HUES48 (cell line): ENCODE results near the gene LCP1.

Experiments
- H3K27ac ChIP-seq: one replicate; pipeline ENCODE4 v1.7.0; 2013; ENCODE audit warnings: low read depth, low read length, inconsistent platforms
- H3K27me3 ChIP-seq: 2 replicates; pipeline ENCODE4 v1.6.1; 2013; ENCODE audit warnings: mild to moderate bottlenecking, low read length; ENCODE audit not compliant: control insufficient read depth, insufficient read depth
- H3K36me3 ChIP-seq: 2 replicates; pipeline ENCODE4 v1.6.1; 2013; ENCODE audit warnings: low read length; ENCODE audit not compliant: control insufficient read depth, insufficient read depth
- H3K4me1 ChIP-seq: 2 replicates; pipeline ENCODE4 v1.6.1; 2013; ENCODE audit warnings: mild to moderate bottlenecking, low read length; ENCODE audit not compliant: control insufficient read depth, insufficient read depth
- H3K4me3 ChIP-seq: 2 replicates; pipeline ENCODE4 v1.5.1; 2013; ENCODE audit warnings: mild to moderate bottlenecking, low read depth, low read length
- H3K9ac ChIP-seq: 2 replicates; pipeline ENCODE4 v1.6.1; 2013; ENCODE audit warnings: mild to moderate bottlenecking, low read depth, low read length, moderate library complexity
- H3K9me3 ChIP-seq: 2 replicates; pipeline ENCODE4 v1.6.1; 2013; ENCODE audit warnings: low read length; ENCODE audit not compliant: control insufficient read depth, insufficient read depth

Gene LCP1

GRCh38 chr13:46181377-46181839 is 569 bp downstream of the LCP1 start:
- no peaks in the 10 kb centered on the region for H3K9me3 ChIP-seq
- no peak overlapping the region for H3K9ac ChIP-seq
- H3K4me3 ChIP-seq, result no peak overlapping the region
- no peak overlapping the region for H3K27ac ChIP-seq
- H3K36me3 ChIP-seq, result no peaks in the 10 kb centered on the region
- H3K27me3 ChIP-seq, result no peaks in the 10 kb centered on the region
- H3K4me1 ChIP-seq, result no peaks in the 10 kb centered on the region; the same call in 1 of the 2 replicates

GRCh38 chr13:46179969-46180763 is 1.8 kb downstream of the LCP1 start:
- H3K9ac ChIP-seq, result no peak overlapping the region
- no peaks in the 10 kb centered on the region; the same call in 1 of the 2 replicates for H3K4me1 ChIP-seq
- H3K27me3 ChIP-seq, result no peaks in the 10 kb centered on the region
- H3K4me3 ChIP-seq, result no peak overlapping the region
- H3K36me3 ChIP-seq, result no peaks in the 10 kb centered on the region
- H3K9me3 ChIP-seq, result no peaks in the 10 kb centered on the region
- no peak overlapping the region for H3K27ac ChIP-seq

- H3K4me1 ChIP-seq, result no peaks in the 10 kb centered on the region; the same call in 1 of the 2 replicates
- no peaks in the 10 kb centered on the region for H3K9me3 ChIP-seq
- no peaks in the 10 kb centered on the region for H3K27me3 ChIP-seq
- H3K27ac ChIP-seq, result no peak overlapping the region
- no peaks in the 10 kb centered on the region for H3K36me3 ChIP-seq
- no peak overlapping the region for H3K4me3 ChIP-seq
- H3K9ac ChIP-seq, result no peak overlapping the region
Measured at GRCh38 chr13:46179491-46179908, 2.5 kb downstream of the LCP1 start.

GRCh38 chr13:46178821-46179220 is 3.2 kb downstream of the LCP1 start:
- Histone ChIP-seq H3K36me3 (no peaks in the 10 kb centered on the region), H3K27me3 (no peaks in the 10 kb centered on the region), H3K9me3 (no peaks in the 10 kb centered on the region), H3K4me3 (no peak overlapping the region), H3K9ac (no peak overlapping the region), H3K27ac (no peak overlapping the region), H3K4me1 (no peaks in the 10 kb centered on the region; the same call in 1 of the 2 replicates)

GRCh38 chr13:46178143-46178542 is 3.8 kb downstream of the LCP1 start:
- Histone ChIP-seq H3K4me3 (no peak overlapping the region), H3K9ac (no peak overlapping the region), H3K27ac (no peak overlapping the region), H3K27me3 (no peaks in the 10 kb centered on the region), H3K36me3 (no peaks in the 10 kb centered on the region), H3K4me1 (no peaks in the 10 kb centered on the region; the same call in 1 of the 2 replicates), H3K9me3 (no peaks in the 10 kb centered on the region)

- H3K4me3 ChIP-seq, result no peak overlapping the region
- no peaks in the 10 kb centered on the region; the same call in 1 of the 2 replicates for H3K4me1 ChIP-seq
- no peak overlapping the region for H3K9ac ChIP-seq
- no peaks in the 10 kb centered on the region for H3K36me3 ChIP-seq
- no peaks in the 10 kb centered on the region for H3K27me3 ChIP-seq
- H3K27ac ChIP-seq, result no peak overlapping the region
- H3K9me3 ChIP-seq, result no peaks in the 10 kb centered on the region
Measured at GRCh38 chr13:46176756-46177155, 5.2 kb downstream of the LCP1 start.

- Histone ChIP-seq H3K27me3 (peaks cover 9% of the 10 kb centered on the region), H3K9ac (no peak overlapping the region), H3K9me3 (no peaks in the 10 kb centered on the region), H3K4me3 (no peak overlapping the region), H3K27ac (no peak overlapping the region), H3K36me3 (no peaks in the 10 kb centered on the region), H3K4me1 (peaks cover 18% of the 10 kb centered on the region)
Measured at GRCh38 chr13:46173656-46174055, 8.3 kb downstream of the LCP1 start.

GRCh38 chr13:46172531-46172991 is 9.4 kb downstream of the LCP1 start:
- H3K27ac ChIP-seq, result no peak overlapping the region
- H3K36me3 ChIP-seq, result no peaks in the 10 kb centered on the region
- peaks cover 18% of the 10 kb centered on the region for H3K4me1 ChIP-seq
- H3K4me3 ChIP-seq, result no peak overlapping the region
- H3K9me3 ChIP-seq, result no peaks in the 10 kb centered on the region
- H3K27me3 ChIP-seq, result peaks cover 14% of the 10 kb centered on the region
- no peak overlapping the region for H3K9ac ChIP-seq

GRCh38 chr13:46171739-46172138 is 10.2 kb downstream of the LCP1 start:
- Histone ChIP-seq H3K4me1 (peaks cover 18% of the 10 kb centered on the region), H3K9ac (no peak overlapping the region)

GRCh38 chr13:46171217-46171616 is 10.8 kb downstream of the LCP1 start:
- Histone ChIP-seq H3K9me3 (no peaks in the 10 kb centered on the region), H3K27ac (no peak overlapping the region), H3K27me3 (peaks cover 14% of the 10 kb centered on the region), H3K4me1 (peaks cover 18% of the 10 kb centered on the region), H3K36me3 (no peaks in the 10 kb centered on the region), H3K4me3 (no peak overlapping the region; the same call in 1 of the 2 replicates), H3K9ac (no peak overlapping the region)

More at GRCh38 chr13:46171739-46172138, 10.2 kb downstream of the LCP1 start:
- H3K9me3 ChIP-seq, result no peaks in the 10 kb centered on the region
- no peak overlapping the region for H3K27ac ChIP-seq
- H3K36me3 ChIP-seq, result no peaks in the 10 kb centered on the region
- peaks cover 14% of the 10 kb centered on the region for H3K27me3 ChIP-seq
- no peak overlapping the region for H3K4me3 ChIP-seq

GRCh38 chr13:46170687-46171086 is 11.3 kb downstream of the LCP1 start:
- H3K4me3 ChIP-seq, result no peak overlapping the region; the same call in 1 of the 2 replicates
- H3K9me3 ChIP-seq, result no peaks in the 10 kb centered on the region
- no peak overlapping the region for H3K27ac ChIP-seq
- H3K36me3 ChIP-seq, result no peaks in the 10 kb centered on the region
- peaks cover 18% of the 10 kb centered on the region for H3K4me1 ChIP-seq
- H3K27me3 ChIP-seq, result peaks cover 14% of the 10 kb centered on the region
- H3K9ac ChIP-seq, result no peak overlapping the region
